ENCODE results near the gene METRN.

Gene METRN

DNA sequence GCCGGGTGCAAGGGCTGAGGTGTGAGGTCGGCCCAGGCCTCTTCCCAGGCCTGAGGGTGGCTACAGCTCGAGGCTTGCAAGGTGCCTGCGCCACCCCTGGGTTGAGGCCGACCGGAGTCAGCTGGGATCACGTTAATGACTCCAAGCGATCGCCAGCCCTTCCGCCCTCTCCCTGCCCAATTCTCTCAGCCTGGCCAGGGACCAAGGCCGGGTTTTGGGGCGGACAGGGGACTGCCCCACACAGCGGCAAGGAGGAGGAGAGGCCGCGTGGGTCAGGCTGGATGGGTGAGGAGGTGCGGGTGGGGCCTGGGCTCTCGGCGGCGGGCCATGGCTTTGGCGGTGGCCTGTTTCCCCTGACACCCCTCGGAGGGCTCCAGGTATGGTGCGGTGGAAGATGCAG is 21.6 kb upstream of the METRN start:
- DNase-seq: no peak

DNA sequence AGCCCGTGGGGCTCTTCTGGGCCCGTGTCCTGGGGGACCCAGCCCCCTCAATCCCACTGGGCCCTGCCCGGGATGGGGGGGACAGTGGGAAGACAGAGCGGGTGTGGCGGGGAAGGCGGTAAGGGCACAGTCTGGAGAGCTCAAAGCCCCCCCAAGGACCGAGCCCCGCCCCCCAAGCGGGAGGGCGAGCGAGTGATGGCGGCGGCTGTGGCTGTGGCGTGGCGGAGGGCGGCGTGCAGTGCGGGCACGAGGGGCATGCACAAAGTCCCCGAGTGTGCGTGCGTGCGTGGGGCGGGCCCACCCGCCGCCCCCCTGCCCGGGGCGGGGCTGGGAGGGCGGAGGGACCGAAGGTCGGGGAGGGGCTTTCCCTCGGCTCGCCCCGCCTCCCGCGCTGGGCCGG is 21.2 kb upstream of the METRN start:
- no peak for DNase-seq

DNA sequence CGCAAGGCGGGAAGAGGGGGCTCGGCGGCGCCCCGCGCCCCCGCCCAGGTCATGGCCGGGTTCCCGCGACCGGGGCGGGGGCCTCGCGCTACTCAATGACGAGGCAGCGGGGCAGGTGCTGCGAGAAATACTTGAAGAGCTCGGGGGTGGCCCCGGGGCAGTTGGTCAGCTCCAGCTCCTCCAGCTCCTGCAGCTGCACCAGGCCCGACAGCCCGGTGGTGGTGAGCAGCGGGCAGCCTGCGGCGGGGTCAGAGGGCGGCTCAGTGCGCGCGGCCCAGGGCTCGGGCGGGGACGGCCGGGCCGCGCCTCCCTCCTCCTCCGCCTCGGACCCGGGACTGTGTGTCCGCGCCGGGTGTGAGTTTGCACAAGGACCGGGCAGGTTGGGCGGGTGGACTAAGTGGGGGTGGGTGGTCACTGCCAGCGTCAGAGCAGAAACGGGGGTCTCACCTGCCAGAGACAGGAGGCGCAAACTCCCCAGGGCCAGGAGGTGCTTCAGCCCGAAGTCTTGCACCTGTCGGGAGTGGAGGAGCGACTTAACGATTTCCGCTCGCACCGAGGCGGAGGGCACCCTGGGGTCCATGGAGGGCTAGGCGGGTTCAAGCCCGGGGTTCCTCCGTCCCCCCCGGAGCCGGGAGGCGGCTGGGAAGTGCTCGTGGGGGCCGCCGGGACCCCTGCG is 20.6 kb upstream of the METRN start:
- no peak for DNase-seq

DNA sequence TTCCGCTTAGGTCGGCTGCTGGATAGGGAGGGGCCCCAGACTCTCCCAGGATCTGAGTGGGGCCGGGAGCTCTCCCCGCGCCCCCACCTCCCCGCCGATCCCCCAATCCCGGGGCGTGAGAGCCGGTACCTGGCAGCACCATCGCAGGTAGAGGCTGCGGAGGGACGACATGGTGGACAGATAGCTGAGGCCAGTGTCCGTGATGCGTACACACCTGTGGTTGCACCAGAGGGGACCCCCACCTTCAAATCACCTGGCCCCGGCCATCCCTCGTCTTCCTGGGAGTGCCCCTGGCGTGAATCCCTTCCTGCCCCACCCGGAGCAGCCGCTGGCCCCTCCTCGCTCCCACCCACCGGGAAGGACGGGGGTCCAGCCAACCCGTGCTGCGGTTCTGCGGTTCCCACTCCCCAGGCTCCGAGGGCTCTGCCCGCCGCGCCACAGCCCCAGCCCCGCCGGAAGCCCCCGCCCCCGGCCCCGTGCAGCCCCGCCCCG is 20.0 kb upstream of the METRN start:
- no peak for DNase-seq

DNA sequence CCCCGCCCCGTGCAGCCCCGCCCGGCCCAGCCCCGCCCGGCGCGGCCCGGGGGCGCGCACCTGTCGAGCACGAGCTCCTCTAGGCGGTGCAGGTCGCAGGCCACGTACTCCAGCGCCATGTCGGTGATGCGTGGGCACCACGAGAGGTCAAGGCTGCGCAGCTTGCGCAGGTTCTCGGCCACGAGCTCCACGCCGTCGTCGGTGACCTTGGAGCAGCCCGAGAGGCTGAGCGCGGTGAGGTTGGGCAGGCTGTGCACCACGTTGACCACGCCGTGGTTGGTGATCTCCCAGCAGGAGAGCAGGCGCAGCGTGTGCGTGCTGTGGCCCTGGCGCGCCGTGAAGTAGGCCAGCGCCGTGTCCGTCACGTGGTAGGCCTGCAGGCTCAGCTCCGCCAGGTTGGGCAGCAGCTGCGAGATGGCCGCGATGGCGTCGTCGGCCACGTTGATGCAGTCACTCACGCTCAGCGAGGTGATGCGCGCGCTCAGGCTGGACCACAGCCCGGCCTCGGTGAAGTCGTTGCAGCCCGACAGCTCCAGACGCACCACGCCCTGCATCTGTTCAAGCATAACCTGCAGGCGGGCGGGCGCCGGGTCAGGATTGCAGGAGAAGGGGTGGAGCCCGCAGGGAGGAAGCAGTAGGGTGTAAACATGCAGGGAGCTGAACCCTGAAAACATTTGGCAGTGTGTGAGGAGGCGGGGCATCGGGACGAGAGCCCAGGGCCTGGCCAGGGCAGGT is 19.4 kb upstream of the METRN start:
- peak; percentile 88 for DNase-seq

DNA sequence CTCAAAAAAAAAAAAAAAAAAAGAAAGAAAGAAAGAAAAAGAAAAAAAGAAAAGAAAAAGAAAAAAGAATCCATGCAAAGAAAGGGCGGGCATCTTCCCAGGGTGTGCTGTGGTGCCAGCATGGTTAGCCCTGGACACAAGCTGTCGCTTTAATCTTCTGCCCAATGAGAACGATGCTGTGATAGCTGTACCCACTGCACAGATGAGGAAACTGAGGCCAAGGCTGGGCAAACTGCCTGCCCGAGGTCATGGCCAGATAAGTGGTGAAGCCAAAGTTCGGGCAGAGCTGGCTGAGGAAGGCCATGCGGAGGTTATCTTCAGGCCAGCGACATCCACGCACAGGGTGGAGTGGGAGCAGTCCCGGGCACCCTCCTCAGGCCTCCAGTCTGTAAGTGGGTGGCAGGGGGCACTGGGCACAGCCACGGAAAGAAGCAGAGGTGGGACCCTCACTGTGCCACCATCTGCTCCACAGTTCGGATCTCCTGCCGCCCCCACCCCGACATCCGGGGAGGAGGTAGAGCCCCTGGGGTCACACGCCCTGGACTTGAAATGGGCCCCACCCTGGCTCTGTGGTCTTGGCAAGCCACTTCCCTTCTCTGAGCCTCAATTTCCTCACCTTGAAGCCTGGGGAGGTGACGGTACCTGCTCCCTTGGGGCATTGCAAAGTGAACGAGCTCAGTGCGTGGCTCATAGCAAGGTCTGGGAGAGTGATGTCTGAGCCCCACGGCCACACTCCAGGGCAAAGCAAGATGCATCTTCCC is 15.8 kb upstream of the METRN start:
- DNase-seq: no peak

DNA sequence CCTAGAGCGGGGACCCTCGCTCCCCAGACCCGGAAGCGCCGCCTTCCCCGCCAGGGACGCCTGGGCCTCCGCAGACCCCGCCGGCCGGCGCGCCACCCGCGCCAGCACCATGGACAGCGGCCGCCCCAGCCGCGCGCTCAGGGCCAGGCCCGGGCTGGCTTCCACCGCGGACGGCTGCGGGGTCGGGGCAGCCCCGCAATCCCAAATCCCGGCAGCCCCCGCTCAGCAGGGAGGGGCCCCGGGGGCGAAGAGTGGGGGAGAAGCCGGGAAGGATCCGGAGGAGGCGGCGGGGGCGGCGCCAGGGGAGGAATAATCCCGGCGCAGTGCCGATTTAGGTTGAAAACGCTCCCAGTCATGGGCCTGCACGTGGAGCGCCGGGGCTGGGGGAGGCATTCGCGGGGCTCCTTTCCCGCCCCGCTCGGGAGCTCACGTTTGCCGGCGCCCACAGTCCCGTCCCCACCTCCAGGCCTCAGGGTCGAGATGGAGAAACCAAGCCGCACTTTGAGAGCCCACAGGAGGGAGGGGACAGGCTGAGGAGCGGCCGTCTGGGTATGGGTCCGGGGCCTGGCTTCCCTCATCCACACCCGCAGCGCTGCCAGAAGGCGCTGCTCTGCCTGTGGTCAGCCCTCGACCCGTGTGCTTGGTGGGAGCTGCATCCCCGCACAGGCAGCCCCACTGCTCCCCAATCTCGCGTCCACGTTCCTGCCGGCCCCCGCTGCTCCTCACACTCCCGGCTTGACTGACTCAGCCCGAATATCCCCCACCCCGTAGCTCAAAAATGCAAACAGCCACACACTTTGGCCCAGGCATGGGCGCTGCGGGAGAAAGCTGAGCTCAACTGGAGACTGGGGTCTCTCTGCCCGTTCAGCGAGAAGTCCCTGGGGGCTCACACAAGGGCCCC is 14.0 kb upstream of the METRN start:
- DNase-seq: peak; percentile 85

DNA sequence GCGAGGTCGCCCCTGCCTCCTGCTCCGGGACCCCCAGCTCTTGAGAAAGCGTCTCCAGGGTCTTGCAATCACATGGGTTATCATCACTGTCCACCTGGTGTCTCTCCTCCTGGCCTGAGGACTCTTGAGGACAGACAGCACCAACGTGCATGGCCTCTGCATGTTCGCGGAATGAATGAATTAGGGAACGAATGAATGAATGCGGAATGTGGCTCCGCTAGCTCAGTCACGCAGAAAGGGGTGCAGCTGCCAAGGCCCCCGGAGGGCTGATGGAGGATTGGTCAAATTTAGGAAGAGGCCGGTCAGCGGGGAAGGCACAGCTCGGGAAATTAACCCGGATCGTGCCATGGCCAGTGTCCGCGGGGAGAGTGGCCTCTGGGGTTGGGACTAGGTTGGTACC is 12.6 kb upstream of the METRN start:
- no peak for DNase-seq

DNA sequence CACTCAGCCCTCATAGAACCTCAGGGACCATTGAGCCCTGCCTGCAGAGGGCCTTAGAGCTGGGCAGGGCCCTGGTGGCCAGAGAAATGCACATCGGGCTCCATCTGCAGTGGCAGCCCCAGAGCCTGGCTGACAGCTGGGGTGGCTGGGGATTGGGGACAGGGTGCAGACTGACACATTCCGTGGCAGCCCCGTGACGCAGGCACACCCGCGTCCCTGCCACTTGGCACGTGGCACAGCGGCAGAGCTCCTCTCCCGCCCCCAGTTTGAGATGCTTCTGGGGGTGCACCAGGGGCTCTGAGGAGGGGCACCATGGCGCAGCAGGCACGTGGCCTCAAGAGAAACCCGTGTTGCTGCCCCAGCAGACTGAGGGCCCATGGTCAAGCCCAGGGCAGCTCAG is 11.5 kb upstream of the METRN start:
- DNase-seq: no peak

DNA sequence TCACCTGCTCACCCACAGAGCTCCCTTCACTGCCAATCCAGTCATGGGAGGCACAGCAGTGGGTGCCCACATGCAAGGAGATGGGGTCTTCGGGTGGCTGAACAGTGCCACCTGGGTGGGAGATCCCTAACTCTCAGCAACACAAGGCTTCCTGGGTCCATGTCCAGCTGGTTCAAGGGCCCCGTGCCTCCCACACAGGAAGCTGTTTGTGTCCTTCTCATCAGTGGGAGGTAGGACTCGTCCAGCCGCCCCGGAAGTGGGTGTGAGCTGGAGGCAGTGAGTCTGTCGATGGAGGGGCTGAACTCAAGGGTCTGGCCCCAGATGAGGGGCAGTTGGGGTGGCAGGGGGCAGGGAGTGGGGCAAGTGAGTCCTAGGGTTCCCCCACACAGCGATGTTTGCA is 10.9 kb upstream of the METRN start:
- DNase-seq: no peak

DNA sequence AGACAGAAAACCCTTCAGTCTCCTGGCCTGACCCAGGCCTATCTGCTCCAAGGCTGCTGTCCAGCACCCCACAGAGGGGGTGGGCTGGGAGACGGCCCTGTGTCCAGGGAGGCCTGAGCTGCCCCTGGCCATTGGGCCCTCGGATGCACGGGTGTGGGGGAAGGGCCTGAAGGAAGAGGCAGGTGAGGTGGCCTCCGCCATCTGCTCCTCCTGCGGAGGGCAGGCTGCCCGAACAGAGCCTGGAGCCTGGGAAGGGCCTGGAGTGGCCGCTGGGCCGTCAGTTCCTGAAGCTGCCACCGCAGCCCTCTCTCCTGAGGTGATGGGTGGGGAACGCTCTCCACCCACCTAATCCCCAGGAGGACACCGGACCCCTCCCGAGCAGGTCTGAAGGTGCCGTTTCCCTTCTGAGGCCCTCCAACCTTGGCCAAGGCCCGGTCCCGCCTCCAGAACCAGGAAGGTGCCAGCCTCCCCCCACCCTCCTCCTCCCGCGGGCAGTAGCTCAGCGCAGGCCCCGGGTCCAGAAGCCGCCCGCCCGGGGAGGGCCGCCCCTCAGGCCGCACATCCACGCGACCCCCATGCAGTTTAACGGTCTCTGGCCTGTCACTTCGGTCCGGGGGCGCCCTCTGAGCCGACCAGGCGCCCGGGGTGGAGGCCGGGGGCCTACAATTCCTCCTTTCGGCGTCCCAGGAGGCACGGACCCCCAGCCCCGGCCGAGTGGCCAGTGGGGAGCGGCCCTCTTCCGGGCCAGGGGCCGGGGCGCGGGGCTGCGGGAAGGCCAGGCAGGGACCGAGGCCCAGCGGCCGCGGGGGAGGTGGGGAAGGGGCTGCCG is 10.2 kb upstream of the METRN start:
- DNase-seq: no peak

DNA sequence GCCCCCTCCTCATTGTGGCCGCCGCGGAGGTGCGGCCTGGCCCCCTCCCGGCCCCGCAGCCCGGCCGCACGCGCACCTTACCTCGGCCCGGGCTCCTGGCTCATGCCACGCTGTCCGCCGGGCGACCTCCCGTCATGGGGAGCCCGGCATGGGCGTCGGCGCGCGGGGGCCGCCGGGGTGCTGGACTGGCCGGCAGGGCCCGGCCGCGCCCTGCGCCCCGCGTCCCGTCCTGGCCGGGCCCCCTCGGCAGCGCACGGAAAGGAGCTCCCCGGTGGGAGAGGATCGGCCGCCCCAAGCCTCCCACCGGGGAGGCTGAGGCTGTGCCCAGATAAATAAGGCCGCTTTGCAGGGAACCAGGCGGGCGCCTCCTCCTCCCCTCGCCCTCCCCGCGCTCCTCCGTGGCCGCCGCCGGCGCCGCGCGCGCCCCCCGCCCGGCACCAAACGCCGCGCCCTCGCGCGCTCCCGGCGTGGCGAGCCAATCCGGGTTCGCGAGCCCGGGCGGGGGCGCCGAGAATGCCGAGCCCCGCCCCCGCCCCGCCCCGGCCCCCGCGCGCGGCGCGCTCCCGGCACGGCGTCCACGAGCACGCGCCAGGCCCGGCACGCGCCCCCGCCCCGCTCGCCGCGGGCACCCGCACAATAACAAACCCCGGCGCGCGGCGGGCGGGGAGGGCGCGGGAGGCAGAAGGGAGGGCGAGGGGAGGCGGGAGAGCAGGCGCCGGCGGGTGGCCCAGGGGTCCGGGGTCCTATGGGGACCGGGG is 9.3 kb upstream of the METRN start, which contains the start of gene FBXL16:
FBXL16 (minus strand) TSS at position 371 of the 758 bp plus-strand sequence. CDS start 8,396 bp downstream, outside the sequence.
- DNase-seq: no peak

DNA sequence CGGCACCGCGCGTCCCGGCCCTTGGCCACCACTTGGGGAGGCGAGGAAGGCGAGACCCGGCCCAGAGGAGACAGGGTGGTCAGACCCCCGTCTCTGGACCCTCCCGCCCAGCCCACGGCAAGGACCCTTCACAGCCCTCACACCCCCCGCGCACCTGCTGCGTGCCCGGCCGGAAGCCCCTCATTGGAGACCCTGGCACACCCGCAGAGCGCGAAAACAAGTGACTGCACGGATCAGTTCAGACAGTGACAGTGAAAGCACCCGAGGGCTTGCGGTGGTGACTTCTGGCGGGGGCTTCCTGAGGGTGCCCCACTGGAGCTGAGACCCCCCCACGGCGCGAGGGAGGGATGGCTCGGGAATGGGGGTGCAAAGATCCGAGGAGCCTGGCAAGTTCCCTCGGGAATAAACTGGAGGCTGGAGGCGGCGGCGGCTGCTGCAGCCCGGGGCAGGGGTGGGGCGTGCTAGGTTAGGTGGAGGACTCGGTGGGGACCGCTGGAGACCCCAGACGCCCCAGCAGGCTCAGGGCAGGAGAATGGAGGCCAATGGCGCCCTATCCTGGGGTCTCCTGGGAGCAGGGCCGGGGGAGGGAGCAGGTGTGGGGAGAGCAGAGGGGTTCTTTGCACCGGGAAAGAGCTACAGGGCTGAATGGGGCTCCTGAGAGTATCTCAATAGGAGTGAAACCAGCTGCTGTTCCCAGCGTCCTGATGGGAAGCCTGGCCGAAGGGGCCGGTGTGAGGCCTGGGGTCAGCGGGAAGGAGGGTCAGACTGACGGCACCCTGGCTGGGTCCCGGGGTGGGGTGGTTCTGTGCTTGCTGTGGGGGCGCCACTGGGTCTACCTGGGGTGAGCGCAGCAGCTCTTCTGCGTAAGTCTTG is 8.5 kb upstream of the METRN start:
- DNase-seq: no peak

DNA sequence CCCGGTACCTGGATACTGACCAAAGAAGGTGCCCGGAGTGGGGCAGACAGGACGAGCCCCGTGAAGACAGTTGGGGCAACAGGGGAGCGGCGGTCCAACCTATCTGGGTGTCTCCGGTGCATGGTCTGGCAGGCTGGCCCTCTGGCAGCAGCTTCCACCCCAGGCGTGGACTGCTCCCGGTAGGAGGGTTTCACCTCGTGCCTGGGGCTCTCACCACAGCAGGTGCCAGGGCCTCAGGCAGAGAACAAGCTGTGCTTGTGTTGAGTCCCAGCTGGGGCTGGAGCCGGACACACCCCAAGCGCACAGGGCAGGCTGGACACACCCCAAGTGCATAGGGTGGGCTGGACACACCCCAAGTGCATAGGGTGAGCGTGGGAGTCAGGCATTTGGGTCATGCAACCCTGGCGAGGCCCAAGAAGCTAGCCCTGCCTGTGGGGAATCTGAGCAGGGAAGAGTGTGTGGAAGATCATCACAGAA is 7.8 kb upstream of the METRN start:
- no peak for DNase-seq

DNA sequence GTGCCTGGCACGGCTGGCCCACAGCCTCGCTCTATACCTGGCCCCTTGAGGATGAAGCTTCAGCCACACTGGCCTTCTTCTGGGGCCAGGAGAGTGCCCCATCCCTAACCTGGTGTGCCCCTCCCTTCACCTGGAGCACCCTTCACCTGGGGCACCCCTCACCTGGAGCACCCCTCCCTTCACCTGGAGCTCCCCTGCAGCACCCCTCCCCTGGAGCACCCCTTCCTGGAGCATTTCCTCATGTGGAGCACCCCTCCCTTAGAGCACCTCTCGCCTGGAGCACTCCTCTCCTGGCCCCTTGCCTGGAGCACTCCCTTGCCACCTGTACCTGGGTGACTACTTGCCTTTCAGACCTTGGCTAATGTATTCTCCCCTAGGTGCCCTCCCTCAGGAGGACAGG is 6.9 kb upstream of the METRN start:
- no peak for DNase-seq

DNA sequence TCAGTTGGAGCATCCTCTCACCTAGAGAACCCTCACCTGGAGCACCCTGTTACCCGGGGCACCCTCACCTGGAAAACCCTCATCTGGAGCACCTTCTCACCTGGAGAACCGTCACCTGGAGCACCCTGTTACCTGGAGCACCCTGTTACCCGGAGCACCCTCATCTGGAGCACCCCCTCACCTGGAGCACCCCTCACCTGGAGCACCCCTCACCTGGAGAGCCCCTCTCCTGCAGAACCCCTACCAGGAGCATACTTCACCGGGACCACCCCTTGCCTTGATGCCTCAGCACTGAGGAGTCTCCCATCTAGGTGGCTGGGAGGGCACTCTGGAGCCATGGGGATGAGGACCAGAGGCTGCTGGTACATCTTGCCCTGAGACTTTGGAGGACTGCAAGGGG is 6.0 kb upstream of the METRN start:
- DNase-seq: no peak

DNA sequence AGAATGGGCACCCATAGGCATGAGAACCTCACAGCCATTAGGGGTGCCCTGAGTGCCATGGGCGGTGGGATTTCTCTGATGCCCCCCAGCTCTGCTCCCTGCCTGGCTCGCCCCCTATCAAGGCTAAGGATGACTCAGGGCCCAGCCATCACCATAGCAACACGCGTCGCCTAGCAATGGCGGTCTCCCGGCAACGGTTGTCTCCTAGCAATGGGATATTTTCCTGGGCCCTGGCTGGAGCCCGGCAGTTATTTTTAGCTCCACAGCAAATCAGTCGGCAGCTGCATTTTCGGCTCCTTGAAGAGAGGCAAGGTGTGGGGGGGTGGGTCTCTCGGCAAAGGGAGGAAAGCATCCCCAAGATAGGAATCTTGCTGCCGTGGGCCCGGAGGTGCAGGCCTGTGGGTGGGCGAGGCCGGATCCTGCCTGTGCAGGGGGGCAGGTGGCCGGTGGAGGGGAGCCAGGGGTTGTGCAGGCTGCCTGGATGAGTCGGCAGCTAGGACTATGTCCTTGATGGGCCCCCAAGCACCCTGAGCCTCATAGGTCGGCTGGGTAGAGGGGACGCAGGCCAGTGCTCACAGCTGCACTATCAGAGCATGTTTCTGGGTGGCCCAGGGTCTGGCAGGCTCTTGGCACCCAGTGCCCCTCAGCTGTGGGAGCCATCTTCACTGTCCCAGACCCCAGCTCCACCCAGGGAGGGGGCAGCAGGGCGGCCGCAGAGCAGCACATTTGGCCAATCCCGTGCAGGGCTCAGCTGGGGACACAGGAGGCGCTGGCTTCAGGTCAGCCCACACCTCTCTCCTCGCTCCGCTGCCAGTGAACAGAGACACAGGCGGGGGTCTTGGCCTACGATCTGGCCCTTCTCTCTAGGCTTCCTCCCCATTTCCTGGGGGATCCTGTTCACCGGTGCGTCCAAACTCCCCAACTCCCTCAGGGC is 5.1 kb upstream of the METRN start:
- DNase-seq: no peak

DNA sequence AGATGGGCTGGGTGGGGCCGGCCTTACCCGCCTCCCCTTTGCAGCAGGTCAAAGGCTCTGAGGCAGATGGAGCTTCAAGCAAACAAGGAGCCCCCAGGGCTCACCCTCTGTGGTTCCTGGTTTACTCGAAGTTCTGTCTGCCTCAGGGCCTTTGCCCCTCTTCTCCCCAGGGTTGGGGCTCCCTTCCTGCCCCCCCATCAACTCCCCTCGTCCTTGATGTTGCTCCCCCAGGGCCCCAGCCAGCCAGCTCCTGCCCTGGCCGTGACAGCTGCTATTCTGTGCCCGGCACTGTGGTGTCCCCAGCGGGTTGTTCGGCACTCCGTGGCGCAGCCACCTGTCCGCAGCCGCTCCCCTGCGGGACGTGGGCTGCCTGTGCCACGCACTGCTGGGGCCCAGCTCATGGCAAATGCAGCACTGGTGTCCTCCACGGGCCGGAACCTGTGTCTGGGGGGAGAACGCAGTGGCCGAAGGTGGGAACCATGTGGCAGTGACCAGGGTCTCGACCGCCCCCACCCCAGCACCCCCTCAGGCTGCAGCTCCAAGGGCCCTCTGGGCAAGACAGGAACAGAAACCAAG is 4.3 kb upstream of the METRN start:
- no peak for DNase-seq
